Endothelial cell of umbilical vein (primary cell): ENCODE results near the gene EPHB6. TPM values are rescaled to one million over a fixed set of nuclear protein-coding genes. Genes with fewer than 3 reads are reported as not detected.

Experiments used
- BruUV-seq: library from RNA; stranded (reverse); fragments of 400-500 nt; replicated peaks from 2 replicates; lab custom pipeline; 2021; lab: Mats Ljungman, UMichigan
- CTCF ChIA-PET: fragments of 300-600, 350-600 bp; sonication (Branson Sonifier 250); formaldehyde crosslinking; loops from one replicate; lab custom pipeline; 2021; ENCODE audit warnings: antibody characterized with exemption, inconsistent platforms; lab: Charles Lee
- POLR2A ChIA-PET: fragments of 300-600, 350-600 bp; sonication (Branson Sonifier 250); formaldehyde crosslinking; loops from one replicate; lab custom pipeline; 2021; ENCODE audit warnings: antibody characterized with exemption, inconsistent platforms; lab: Charles Lee
- DNase-seq: peaks from one replicate; pipeline ENCODE4 v3.0.0-alpha.2; 2011; ENCODE audit warnings: low read depth, low spot score
- FAIRE-seq: peaks from 2 replicates; lab custom pipeline; 2011; peaks lifted over from hg19 to GRCh38; lab: Jason Lieb, UNC
- H2AFZ ChIP-seq: 2 replicates; pipeline ENCODE4 v1.6.0; 2012; ENCODE audit warnings: low read depth, low read length, control low read depth, inconsistent platforms
- H3K27ac ChIP-seq: 2 replicates; pipeline ENCODE4 v1.5.1; 2011; ENCODE audit warnings: low read depth, mild to moderate bottlenecking, control low read depth, low read length, moderate library complexity; ENCODE audit not compliant: insufficient read depth
- H3K27me3 ChIP-seq, 2 experiments: 2 replicates each; pipeline versions ENCODE4 v1.6.0 to v1.6.1; 2011; ENCODE audit warnings: low read length in 2 of 2, mixed read lengths in 1 of 2; ENCODE audit not compliant: control insufficient read depth in 2 of 2, insufficient read depth in 2 of 2
- H3K36me3 ChIP-seq, 2 experiments: 2 replicates in 1 of 2; 3 replicates in 1 of 2; pipeline ENCODE4 v1.5.1; 2011; ENCODE audit warnings: low read length in 2 of 2, mild to moderate bottlenecking in 1 of 2, moderate library complexity in 1 of 2; ENCODE audit not compliant: control insufficient read depth in 2 of 2, insufficient read depth in 2 of 2; ENCODE audit errors: extremely low read depth in 1 of 2
- H3K4me1 ChIP-seq: 3 replicates; pipeline ENCODE4 v1.5.1; 2011; ENCODE audit warnings: mild to moderate bottlenecking, low read length; ENCODE audit not compliant: control insufficient read depth, insufficient read depth; ENCODE audit errors: extremely low read depth
- H3K4me2 ChIP-seq: 2 replicates; pipeline ENCODE4 v1.6.1; 2011; ENCODE audit warnings: low read length, control low read depth, mixed read lengths; ENCODE audit not compliant: insufficient read depth
- H3K4me3 ChIP-seq, 3 experiments: fragments of 200-600 bp in 1 of 3; sonication (generic), shearing (Covaris generic) in 1 of 3; replicated peaks in 1 of 3; 2 replicates each; pipeline ENCODE4 v1.5.1; 2011 to 2016; ENCODE audit warnings: control low read depth in 3 of 3, low read length in 3 of 3, mild to moderate bottlenecking in 2 of 3, inconsistent platforms in 1 of 3, low read depth in 1 of 3, moderate library complexity in 1 of 3; ENCODE audit not compliant: insufficient read depth in 1 of 3
- H3K79me2 ChIP-seq: 2 replicates; pipeline ENCODE4 v1.6.0; 2012; ENCODE audit warnings: low read length, inconsistent platforms; ENCODE audit not compliant: control insufficient read depth, insufficient read depth
- H3K9ac ChIP-seq: replicated peaks from 2 replicates; pipeline ENCODE3; 2011; ENCODE audit warnings: low read length, control low read depth; ENCODE audit not compliant: insufficient read depth; ENCODE audit errors: extremely low read depth
- H3K9me1 ChIP-seq: replicated peaks from 3 replicates; pipeline ENCODE4 v1.6.0; 2011; ENCODE audit warnings: mild to moderate bottlenecking, low read length; ENCODE audit not compliant: control insufficient read depth, insufficient read depth; ENCODE audit errors: extremely low read depth
- H3K9me3 ChIP-seq: replicated peaks from 2 replicates; pipeline ENCODE4 v1.5.1; 2012; ENCODE audit warnings: low read length, inconsistent platforms; ENCODE audit not compliant: control insufficient read depth, insufficient read depth
- H4K20me1 ChIP-seq: replicated peaks from 2 replicates; pipeline ENCODE3; 2011; ENCODE audit warnings: mild to moderate bottlenecking, low read length; ENCODE audit not compliant: control insufficient read depth, insufficient read depth; ENCODE audit errors: extremely low read depth
- CTCF ChIP-seq, 2 donors: IDR thresholded peaks; 1 replicate in 1 of 2; 2 replicates in 1 of 2; pipeline ENCODE4 v1.5.1; 2011; ENCODE audit warnings: low read length in 2 of 2, mild to moderate bottlenecking in 2 of 2, moderate library complexity in 2 of 2, control low read depth in 1 of 2, inconsistent platforms in 1 of 2, low read depth in 1 of 2; ENCODE audit not compliant: insufficient read depth in 1 of 2; ENCODE audit errors: extremely low read depth in 1 of 2
- EZH2 ChIP-seq: IDR thresholded peaks from 2 replicates; pipeline ENCODE4 v1.6.1; 2012; ENCODE audit warnings: borderline replicate concordance, low read depth, mild to moderate bottlenecking, moderate library complexity, low read length, inconsistent platforms; ENCODE audit not compliant: severe bottlenecking
- FOS ChIP-seq: IDR thresholded peaks from 2 replicates; pipeline ENCODE4 v1.6.1; 2011; ENCODE audit warnings: mild to moderate bottlenecking, low read length, moderate library complexity, borderline replicate concordance; ENCODE audit not compliant: insufficient read depth
- GATA2 ChIP-seq: IDR thresholded peaks from 2 replicates; pipeline ENCODE4 v1.7.0; 2011; ENCODE audit warnings: low read depth, mild to moderate bottlenecking, moderate library complexity, mixed read lengths, low read length; ENCODE audit not compliant: insufficient read length, insufficient read depth
- JUN ChIP-seq: IDR thresholded peaks from 2 replicates; pipeline ENCODE4 v1.6.1; 2011; ENCODE audit warnings: borderline replicate concordance, low read depth; ENCODE audit not compliant: insufficient read length, insufficient read depth
- MAX ChIP-seq: IDR thresholded peaks from 2 replicates; pipeline ENCODE4 v1.6.1; 2011; ENCODE audit not compliant: insufficient read depth, insufficient read length
- MYC ChIP-seq: IDR thresholded peaks from one replicate; pipeline ENCODE4 v1.6.1; 2011; ENCODE audit warnings: mild to moderate bottlenecking, low read depth, low read length
- POLR2A ChIP-seq: IDR thresholded peaks from 2 replicates; pipeline ENCODE4 v1.6.1; 2012; ENCODE audit warnings: low read depth, mild to moderate bottlenecking, control low read depth, low read length
- POLR2AphosphoS5 ChIP-seq: IDR thresholded peaks from 2 replicates; pipeline ENCODE4 v1.6.1; 2012; ENCODE audit warnings: low read depth, mild to moderate bottlenecking, control low read depth, low read length, moderate library complexity; ENCODE audit not compliant: insufficient read depth
- dilution Hi-C: fragments of 300-500 bp; cut with MboI; formaldehyde crosslinking; loops from one replicate; pipeline ENCODE4 v1.15.0; 2019; ENCODE audit warnings: low sequenced_read_pairs; ENCODE audit not compliant: extremely low pct_ligation_motif_present
- intact Hi-C: fragments of 100-400 bp; cut with micrococcal nuclease; formaldehyde crosslinking; loops from one replicate; pipeline ENCODE4 v1.10.0; 2022
- polyA plus RNA-seq, 4 experiments: library from polyadenylated mRNA; depleted of rRNA in 3 of 4; stranded (reverse) in 3 of 4; unstranded in 1 of 4; fragments of >200 nt; gene quantifications; 2 replicates each; pipeline versions ENCODE4 v1.2.1 to v1.2.3, GENCODE V29; 2011 to 2012; ENCODE audit warnings: missing spikeins in 1 of 4
- total RNA-seq: library from RNA; stranded (reverse); gene quantifications from 2 replicates; pipeline ENCODE4 v1.2.3, GENCODE V29; 2021

EPHB6 gene
- total and polyA plus RNA-seq, 2 donors (not counting 3 experiments of a cell fraction or from before 2014, with no cell fraction given), result 0.86 to 2.9 TPM

GRCh38 chr7:142857625-142858024, 2.7 kb downstream of the EPHB6 start:
- ChIA-PET POLR2A (no interaction called here), CTCF (interaction anchor here (0.7 to 2.1 kb wide), 9 partner anchors 15 to 539 kb away, joined by 3 to 8 read pairs (median 3); no protein-coding TSS in a partner anchor)
- H3K4me1 ChIP-seq, result peaks cover 3% of the 10 kb centered on the region
- dilution Hi-C loops, result no loop called here
- H3K9me1 ChIP-seq, result no peaks in the 10 kb centered on the region
- BruUV-seq, result no TSS peak
- no peak overlapping the region for H3K4me2 ChIP-seq
- intact Hi-C loops, result no loop called here
- H4K20me1 ChIP-seq, result no peaks in the 10 kb centered on the region
- FAIRE-seq (no peak), DNase-seq (no peak)
- H3K9ac ChIP-seq, result no peak overlapping the region
- TF ChIP-seq EZH2, result no peak
- TF ChIP-seq POLR2A, result no peak
- no peak for TF ChIP-seq CTCF (IDR thresholded peaks at IDR 0.05; ENCODE audit: extremely low read depth in 1 of 2, insufficient read depth in 1 of 2, low read depth in 1 of 2, low read length in 2 of 2)
- no peak for TF ChIP-seq JUN
- no peak for TF ChIP-seq GATA2
- no peak for TF ChIP-seq MYC
- no peak for TF ChIP-seq MAX
- no peak for TF ChIP-seq POLR2AphosphoS5
- TF ChIP-seq FOS, result no peak
- no peak overlapping the region for H3K27ac ChIP-seq
- H3K79me2 ChIP-seq, result no peaks in the 10 kb centered on the region
- H2AFZ ChIP-seq, result no peak overlapping the region
- peaks cover 4 to 5% of the 10 kb centered on the region in 2 experiments for H3K27me3 ChIP-seq
- no peaks in the 10 kb centered on the region for H3K36me3 ChIP-seq
- H3K9me3 ChIP-seq, result no peaks in the 10 kb centered on the region
- H3K4me3 ChIP-seq, result no peak overlapping the region
